ENCODE measurements around the gene SLC5A1.
"Not testable (repeated sequence)": the region's sequence is repeated elsewhere in the genome, so short reads cannot be mapped to it uniquely, and the experiment has no call there.

Gene SLC5A1

DNA sequence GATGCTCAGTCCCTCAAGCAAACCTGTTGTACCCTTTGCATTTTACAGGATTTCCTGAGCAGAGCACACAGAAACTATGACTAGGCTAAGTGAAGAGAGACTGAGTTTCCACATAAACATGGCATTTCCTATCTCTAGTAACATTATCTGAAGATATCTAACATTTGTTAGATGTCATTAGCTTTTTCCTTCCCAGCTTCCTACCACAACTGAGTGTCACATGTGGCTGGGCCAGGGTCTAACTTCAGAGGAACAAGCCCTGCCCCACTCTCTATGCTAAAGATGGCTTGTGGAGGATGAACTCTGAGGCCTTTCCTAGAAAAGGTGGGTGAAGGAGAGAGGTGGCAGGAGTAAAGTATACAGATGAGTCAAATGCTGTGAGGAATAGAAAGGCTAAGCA, 99.5 kb downstream of the SLC5A1 start:
- DNase-seq (ENCODE audit: low read depth in 2 of 2, low spot score in 1 of 2) = no peak

DNA sequence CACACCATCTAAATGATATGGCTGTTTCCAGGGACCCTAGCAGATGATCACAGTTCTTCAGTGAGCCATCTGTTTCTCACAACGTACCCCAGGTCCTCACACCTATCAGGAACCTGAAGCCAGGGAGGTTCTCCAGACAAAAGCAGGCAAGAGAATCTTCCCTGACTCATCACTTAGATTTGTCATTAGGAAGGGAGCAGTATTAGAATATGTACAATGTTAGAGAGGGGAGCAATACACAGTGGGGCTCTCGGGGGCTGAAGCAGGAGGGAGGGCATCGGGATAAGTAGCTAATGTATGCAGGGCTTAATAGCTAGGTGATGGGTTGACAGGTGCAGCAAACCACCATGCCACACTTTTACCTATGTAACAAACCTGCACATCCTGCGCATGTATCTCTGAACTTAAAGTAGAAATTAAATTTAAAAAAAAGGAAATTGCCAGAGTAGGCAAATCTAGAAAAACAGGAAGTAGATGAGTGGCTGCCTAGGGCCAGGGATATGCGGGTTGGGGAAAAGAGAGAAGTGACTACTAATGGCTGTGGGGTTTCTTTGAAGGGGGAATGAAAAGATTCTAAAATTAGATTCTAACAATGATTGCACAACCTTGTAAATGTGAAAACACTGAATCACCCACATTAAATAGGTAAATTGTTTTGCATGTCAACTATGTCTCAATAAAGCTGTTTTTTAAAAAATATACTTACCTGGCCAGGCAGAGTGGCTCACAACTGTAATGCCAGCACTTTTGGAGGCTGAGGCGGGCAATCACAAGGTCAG, 101.6 kb downstream of the SLC5A1 start:
- no peak for DNase-seq (ENCODE audit: low read depth in 2 of 2, low spot score in 1 of 2)

DNA sequence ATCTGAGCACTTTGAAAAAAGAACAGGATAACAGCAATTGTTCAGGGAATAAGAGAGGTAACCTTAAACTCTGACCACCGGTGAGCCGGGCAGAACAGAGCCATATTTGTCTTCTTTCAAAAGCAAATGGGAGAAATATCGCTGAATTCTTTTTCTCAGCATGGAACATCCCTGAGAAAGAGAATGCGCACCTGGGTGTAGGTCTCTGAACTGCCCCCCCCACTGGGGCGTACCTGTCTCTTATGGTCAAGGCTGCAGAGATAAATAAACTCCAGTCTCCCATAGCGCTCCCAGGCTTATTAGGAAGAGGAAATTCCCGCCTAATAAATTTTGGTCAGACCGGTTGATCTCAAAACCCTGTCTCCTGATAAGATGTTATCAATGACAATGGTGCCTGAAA, 104.1 kb downstream of the SLC5A1 start:
- DNase-seq (ENCODE audit: low read depth in 2 of 2, low spot score in 1 of 2) = not testable (repeated sequence)

- DNase-seq (ENCODE audit: low read depth in 2 of 2, low spot score in 1 of 2) = not testable (repeated sequence)
Measured at GRCh38 chr22:32148372-32148771, 105.3 kb downstream of the SLC5A1 start.

- not testable (repeated sequence) for DNase-seq (ENCODE audit: low read depth in 2 of 2, low spot score in 1 of 2)
Measured at GRCh38 chr22:32150647-32151046, 107.6 kb downstream of the SLC5A1 start.

- not testable (repeated sequence) for DNase-seq (ENCODE audit: low read depth in 2 of 2, low spot score in 1 of 2)
Measured at GRCh38 chr22:32151641-32152040, 108.6 kb downstream of the SLC5A1 start.

- DNase-seq (ENCODE audit: low read depth in 2 of 2, low spot score in 1 of 2) = not testable (repeated sequence)
Measured at GRCh38 chr22:32154727-32155126, 111.7 kb downstream of the SLC5A1 start.

DNA sequence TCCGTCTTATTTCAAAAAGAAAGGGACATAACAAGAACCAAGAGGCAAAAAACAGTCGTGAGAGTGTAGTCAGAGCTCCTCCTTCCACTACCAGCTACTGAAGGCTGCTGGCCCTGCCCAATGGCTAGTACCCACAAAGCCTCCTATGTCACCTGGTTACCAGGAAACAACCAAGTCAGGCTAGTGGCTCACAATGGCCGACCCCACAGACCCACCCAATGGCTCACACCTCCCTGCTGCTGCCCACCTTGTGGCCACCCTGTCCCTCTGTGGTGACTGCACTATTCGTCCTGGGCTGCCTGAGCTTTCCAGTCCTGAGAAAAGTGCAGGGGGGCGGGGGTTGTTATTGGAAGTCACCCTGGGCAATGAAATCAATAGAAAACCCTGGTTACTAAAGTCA, 114.6 kb downstream of the SLC5A1 start:
- DNase-seq (ENCODE audit: low read depth in 2 of 2, low spot score in 1 of 2) = not testable (repeated sequence)

DNA sequence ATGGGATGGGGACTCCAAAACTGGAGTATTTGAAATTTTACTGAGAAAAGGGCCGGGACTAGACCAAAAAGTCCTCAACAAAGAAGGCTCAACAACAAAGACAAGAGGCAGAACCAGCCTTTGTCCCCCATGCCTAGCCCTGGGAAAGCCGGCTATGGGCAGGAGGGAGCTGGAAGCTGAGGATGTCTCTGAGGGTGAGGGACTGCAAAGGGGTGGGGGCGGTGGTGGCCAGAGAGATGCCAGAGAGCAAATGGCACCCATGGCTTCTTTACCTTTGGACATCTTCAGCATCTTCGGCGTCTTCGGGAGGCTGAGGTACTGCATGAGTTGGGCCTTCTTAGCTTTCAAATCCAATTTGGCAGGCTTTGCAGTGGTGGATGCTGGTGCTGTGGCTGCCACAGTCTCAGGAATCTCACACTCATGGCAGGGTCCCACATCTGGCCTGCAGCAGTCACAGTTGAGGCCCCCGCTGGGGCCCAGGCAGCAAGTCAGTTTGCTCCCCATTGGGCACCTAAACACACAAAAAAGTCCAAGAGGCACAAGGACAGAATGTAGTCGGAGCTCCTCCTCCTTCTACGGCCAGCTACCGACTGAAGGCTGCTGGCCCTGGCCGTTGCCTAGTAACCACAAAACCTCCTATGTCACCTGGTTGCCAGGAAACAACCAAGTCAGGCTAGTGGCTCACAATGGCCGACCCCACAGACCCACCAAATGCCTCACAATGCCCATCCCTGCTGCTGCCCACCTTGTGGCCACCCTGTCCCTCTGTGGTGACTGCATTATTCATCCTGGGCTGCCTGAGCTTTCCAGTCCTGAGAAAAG, 115.9 kb downstream of the SLC5A1 start, which contains the start of gene C22orf42:
Gene C22orf42 (minus strand): TSS at position 592 of the 822 bp plus-strand sequence. CDS start 88 bp downstream, at position 504.
- DNase-seq (ENCODE audit: low read depth in 2 of 2, low spot score in 1 of 2) = no peak

GRCh38 chr22:32160411-32160810, 117.3 kb downstream of the SLC5A1 start:
- not testable (repeated sequence) for DNase-seq (ENCODE audit: low read depth in 2 of 2, low spot score in 1 of 2)

Data from stimulated activated CD8-positive, alpha-beta memory T cell treated with anti-CD3 and anti-CD28 coated beads, Interleukin-4, amount 100 ng/mL, for 4 hours (primary cell).